Measurements from ENCODE around the gene METTL17. TPM values are rescaled to one million over a fixed set of nuclear protein-coding genes. Genes with fewer than 3 reads are reported as not detected.

METTL17 gene
- total and polyA plus RNA-seq, 2 donors (not counting 3 experiments of a cell fraction or from before 2014, with no cell fraction given): 60.6 to 90.6 TPM

DNA sequence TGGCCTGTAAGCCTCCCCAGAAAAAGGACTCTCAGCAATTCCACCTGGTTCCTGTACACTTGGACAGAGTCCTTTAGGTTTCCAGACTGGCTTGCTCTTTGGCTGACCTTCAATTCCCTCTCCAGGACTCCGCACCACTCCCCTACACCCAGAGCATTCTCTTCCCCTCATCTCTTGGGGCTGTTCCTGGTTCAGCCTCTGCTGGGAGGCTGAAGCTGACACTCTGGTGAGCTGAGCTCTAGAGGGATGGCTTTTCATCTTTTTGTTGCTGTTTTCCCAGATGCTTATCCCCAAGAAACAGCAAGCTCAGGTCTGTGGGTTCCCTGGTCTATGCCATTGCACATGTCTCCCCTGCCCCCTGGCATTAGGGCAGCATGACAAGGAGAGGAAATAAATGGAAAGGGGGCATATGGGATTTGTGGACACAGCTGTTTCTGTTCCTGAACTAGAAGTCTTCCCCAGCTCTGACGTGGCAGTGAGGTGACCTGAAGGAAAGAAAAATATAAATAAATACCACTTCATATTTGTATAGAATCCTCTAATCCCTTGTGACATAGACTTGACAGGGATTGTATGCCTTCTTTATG is 53.7 kb downstream of the METTL17 start:
- Histone ChIP-seq H3K9me3 (replicated peaks; ENCODE audit: control insufficient read depth, insufficient read depth, low read length) (no peaks in the 10 kb centered on the region), H3K9ac (replicated peaks; ENCODE audit: extremely low read depth, insufficient read depth, low read length) (no peak overlapping the region), H3K27ac (ENCODE audit: insufficient read depth, low read depth, low read length) (no peak overlapping the region), H3K79me2 (ENCODE audit: control insufficient read depth, insufficient read depth, low read length) (no peaks in the 10 kb centered on the region), H3K27me3 (ENCODE audit: control insufficient read depth in 2 of 2, insufficient read depth in 2 of 2, low read length in 2 of 2) (peaks cover 12 to 15% of the 10 kb centered on the region in 2 experiments), H3K36me3 (ENCODE audit: control insufficient read depth in 2 of 2, extremely low read depth in 1 of 2, insufficient read depth in 2 of 2, low read length in 2 of 2) (no peaks in the 10 kb centered on the region), H3K4me3 (replicated peaks in 1 of 3; ENCODE audit: insufficient read depth in 1 of 3, low read depth in 1 of 3, low read length in 3 of 3) (no peak overlapping the region), H4K20me1 (replicated peaks; ENCODE audit: control insufficient read depth, extremely low read depth, insufficient read depth, low read length) (no peaks in the 10 kb centered on the region), H3K4me1 (ENCODE audit: control insufficient read depth, extremely low read depth, insufficient read depth, low read length) (peaks cover 4% of the 10 kb centered on the region), H3K9me1 (replicated peaks; ENCODE audit: control insufficient read depth, extremely low read depth, insufficient read depth, low read length) (no peaks in the 10 kb centered on the region), H2AFZ (ENCODE audit: low read depth, low read length) (no peak overlapping the region), H3K4me2 (ENCODE audit: insufficient read depth, low read length) (no peak overlapping the region)
- ChIA-PET CTCF (interaction anchor here (0.8 to 7.0 kb wide), 6 partner anchors 10 to 207 kb away, joined by 3 to 214 read pairs (median 4); no protein-coding TSS in a partner anchor), POLR2A (no interaction called here)
- dilution Hi-C loops (cut with MboI; ENCODE audit: extremely low pct_ligation_motif_present, low sequenced_read_pairs): no loop called here
- FAIRE-seq (no peak), DNase-seq (ENCODE audit: low read depth, low spot score) (no peak)
- intact Hi-C loops (cut with micrococcal nuclease): no loop called here
- TF ChIP-seq FOS (IDR thresholded peaks at IDR 0.05; ENCODE audit: borderline replicate concordance, insufficient read depth, low read length): no peak
- no TSS peak for BruUV-seq (replicated peaks)

DNA sequence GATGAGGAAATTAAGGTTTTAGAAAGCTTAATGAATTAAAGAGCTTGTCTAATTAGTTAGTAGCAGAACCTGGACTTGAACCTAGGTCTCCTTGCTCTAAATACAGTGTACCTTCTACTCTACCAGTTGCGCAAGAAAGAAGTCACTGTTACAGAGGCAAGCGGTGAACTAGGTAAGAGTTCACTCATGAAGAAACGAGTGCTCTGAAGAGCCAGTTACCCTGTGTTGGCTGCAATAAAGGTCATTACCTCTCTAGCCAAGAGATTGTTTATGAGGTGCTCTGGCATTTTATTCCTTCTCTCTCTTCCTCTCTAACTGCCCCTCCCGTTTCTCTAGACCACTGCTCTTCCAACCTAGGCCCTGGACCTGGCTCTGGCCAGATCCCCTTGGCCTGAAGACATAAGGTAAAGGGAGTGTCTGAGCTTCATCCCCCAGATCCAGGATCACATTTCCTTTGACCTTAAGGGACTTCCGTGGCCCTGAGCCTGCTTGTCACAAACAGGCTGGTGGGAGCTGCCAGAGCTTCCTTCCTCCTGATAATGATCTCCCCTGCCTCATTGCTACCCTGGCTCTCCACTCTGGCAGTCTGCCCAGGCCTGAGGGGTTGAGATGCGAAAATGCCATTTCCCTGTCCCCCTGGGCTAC is 54.3 kb downstream of the METTL17 start:
- ChIA-PET POLR2A (no interaction called here), CTCF (interaction anchor here (0.8 to 7.0 kb wide), 5 partner anchors 11 to 207 kb away, joined by 3 to 214 read pairs (median 4); no protein-coding TSS in a partner anchor)
- Histone ChIP-seq H3K9me1 (replicated peaks; ENCODE audit: control insufficient read depth, extremely low read depth, insufficient read depth, low read length) (no peaks in the 10 kb centered on the region), H3K4me1 (ENCODE audit: control insufficient read depth, extremely low read depth, insufficient read depth, low read length) (peaks cover under 1% of the 10 kb centered on the region), H3K9me3 (replicated peaks; ENCODE audit: control insufficient read depth, insufficient read depth, low read length) (no peaks in the 10 kb centered on the region), H3K27ac (ENCODE audit: insufficient read depth, low read depth, low read length) (no peak overlapping the region), H3K27me3 (ENCODE audit: control insufficient read depth in 2 of 2, insufficient read depth in 2 of 2, low read length in 2 of 2) (peaks cover 12 to 15% of the 10 kb centered on the region in 2 experiments), H3K79me2 (ENCODE audit: control insufficient read depth, insufficient read depth, low read length) (no peaks in the 10 kb centered on the region), H3K4me2 (ENCODE audit: insufficient read depth, low read length) (no peak overlapping the region), H4K20me1 (replicated peaks; ENCODE audit: control insufficient read depth, extremely low read depth, insufficient read depth, low read length) (no peaks in the 10 kb centered on the region), H3K4me3 (replicated peaks in 1 of 3; ENCODE audit: insufficient read depth in 1 of 3, low read depth in 1 of 3, low read length in 3 of 3) (no peak overlapping the region), H3K36me3 (ENCODE audit: control insufficient read depth in 2 of 2, extremely low read depth in 1 of 2, insufficient read depth in 2 of 2, low read length in 2 of 2) (no peaks in the 10 kb centered on the region), H3K9ac (replicated peaks; ENCODE audit: extremely low read depth, insufficient read depth, low read length) (no peak overlapping the region), H2AFZ (ENCODE audit: low read depth, low read length) (no peak overlapping the region)
- TF ChIP-seq, protein P1, sequence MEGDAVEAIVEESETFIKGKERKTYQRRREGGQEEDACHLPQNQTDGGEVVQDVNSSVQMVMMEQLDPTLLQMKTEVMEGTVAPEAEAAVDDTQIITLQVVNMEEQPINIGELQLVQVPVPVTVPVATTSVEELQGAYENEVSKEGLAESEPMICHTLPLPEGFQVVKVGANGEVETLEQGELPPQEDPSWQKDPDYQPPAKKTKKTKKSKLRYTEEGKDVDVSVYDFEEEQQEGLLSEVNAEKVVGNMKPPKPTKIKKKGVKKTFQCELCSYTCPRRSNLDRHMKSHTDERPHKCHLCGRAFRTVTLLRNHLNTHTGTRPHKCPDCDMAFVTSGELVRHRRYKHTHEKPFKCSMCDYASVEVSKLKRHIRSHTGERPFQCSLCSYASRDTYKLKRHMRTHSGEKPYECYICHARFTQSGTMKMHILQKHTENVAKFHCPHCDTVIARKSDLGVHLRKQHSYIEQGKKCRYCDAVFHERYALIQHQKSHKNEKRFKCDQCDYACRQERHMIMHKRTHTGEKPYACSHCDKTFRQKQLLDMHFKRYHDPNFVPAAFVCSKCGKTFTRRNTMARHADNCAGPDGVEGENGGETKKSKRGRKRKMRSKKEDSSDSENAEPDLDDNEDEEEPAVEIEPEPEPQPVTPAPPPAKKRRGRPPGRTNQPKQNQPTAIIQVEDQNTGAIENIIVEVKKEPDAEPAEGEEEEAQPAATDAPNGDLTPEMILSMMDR (IDR thresholded peaks at IDR 0.05; ENCODE audit: extremely low read depth in 1 of 2, insufficient read depth in 1 of 2, low read depth in 1 of 2, low read length in 2 of 2): no peak
- peak; percentile 53 for TF ChIP-seq GATA2 (IDR thresholded peaks at IDR 0.05; ENCODE audit: insufficient read depth, insufficient read length, low read depth, low read length)
- no TSS peak for BruUV-seq (replicated peaks)
- DNase-seq (ENCODE audit: low read depth, low spot score): peak; percentile 9
- intact Hi-C loops (cut with micrococcal nuclease) (no loop called here), dilution Hi-C loops (cut with MboI; ENCODE audit: extremely low pct_ligation_motif_present, low sequenced_read_pairs) (no loop called here)
- FAIRE-seq: no peak

Small RNA genes lying within 50 kb of the gene (microRNA-seq; reads per million reads assigned to microRNA genes)
- gene MIR6717 (ENCODE audit: borderline number of aligned reads, borderline replicate concordance): not detected

Small RNA genes lying within 50 kb of the gene (small RNA-seq; reads per million reads assigned to genes)
- not detected for gene RN7SL189P (ENCODE audit: insufficient read depth, insufficient read length, low read depth, low replicate concordance)

Other genes starting within 250 kb of the METTL17 start
- gene EDDM3A, start 244.1 kb upstream of the METTL17 start, total RNA-seq: not detected in 2 replicates
- not detected in 2 replicates for gene EDDM3A, start 244.1 kb upstream of the METTL17 start, polyA plus RNA-seq
- gene EDDM3B, start 221.6 kb upstream of the METTL17 start, total RNA-seq: not detected in 2 replicates
- gene EDDM3B, start 221.6 kb upstream of the METTL17 start, polyA plus RNA-seq: not detected in 2 replicates
- gene RNASE6, start 208.7 kb upstream of the METTL17 start, total RNA-seq: 0.33 TPM in 1 of 2 replicates, not detected in the other
- 0.70 and 0.79 TPM in 2 replicates for gene RNASE6, start 208.7 kb upstream of the METTL17 start, polyA plus RNA-seq
- 182 and 216 TPM in 2 replicates for gene RNASE1, start 187.1 kb upstream of the METTL17 start, total RNA-seq
- 909 and 1,090 TPM in 2 replicates for gene RNASE1, start 187.1 kb upstream of the METTL17 start, polyA plus RNA-seq
- not detected in 2 replicates for gene RNASE3, start 98.6 kb upstream of the METTL17 start, total RNA-seq
- not detected in 2 replicates for gene RNASE3, start 98.6 kb upstream of the METTL17 start, polyA plus RNA-seq
- not detected in 2 replicates for gene RNASE2, start 34.5 kb upstream of the METTL17 start, total RNA-seq
- not detected in 2 replicates for gene RNASE2, start 34.5 kb upstream of the METTL17 start, polyA plus RNA-seq
- gene SLC39A2, start 9.3 kb downstream of the METTL17 start, total RNA-seq: not detected in 2 replicates
- gene SLC39A2, start 9.3 kb downstream of the METTL17 start, polyA plus RNA-seq: 0.06 TPM in 1 of 2 replicates, not detected in the other
- not detected in 2 replicates for gene NDRG2, start 35.1 kb downstream of the METTL17 start, total RNA-seq
- 0.37 and 0.54 TPM in 2 replicates for gene NDRG2, start 35.1 kb downstream of the METTL17 start, polyA plus RNA-seq
- not detected in 2 replicates for gene TPPP2, start 40.2 kb downstream of the METTL17 start, total RNA-seq
- not detected in 2 replicates for gene TPPP2, start 40.2 kb downstream of the METTL17 start, polyA plus RNA-seq
- gene RNASE13, start 44.8 kb downstream of the METTL17 start, total RNA-seq: not detected in 2 replicates
- gene RNASE13, start 44.8 kb downstream of the METTL17 start, polyA plus RNA-seq: not detected in 2 replicates
- not detected in 2 replicates for gene RNASE7, start 52.4 kb downstream of the METTL17 start, total RNA-seq
- gene RNASE7, start 52.4 kb downstream of the METTL17 start, polyA plus RNA-seq: not detected in 2 replicates
- gene RNASE8, start 67.8 kb downstream of the METTL17 start, total RNA-seq: not detected in 2 replicates
- not detected in 2 replicates for gene RNASE8, start 67.8 kb downstream of the METTL17 start, polyA plus RNA-seq
- 1.9 and 2.6 TPM in 2 replicates for gene ARHGEF40, start 80.3 kb downstream of the METTL17 start, total RNA-seq
- 19.9 and 30.4 TPM in 2 replicates for gene ARHGEF40, start 80.3 kb downstream of the METTL17 start, polyA plus RNA-seq
- gene ZNF219, start 108.7 kb downstream of the METTL17 start, total RNA-seq: 12.8 and 15.2 TPM in 2 replicates
- gene ZNF219, start 108.7 kb downstream of the METTL17 start, polyA plus RNA-seq: 13.2 and 21.2 TPM in 2 replicates
- not detected in 2 replicates for gene TMEM253, start 111.1 kb downstream of the METTL17 start, total RNA-seq
- 0.14 and 0.25 TPM in 2 replicates for gene TMEM253, start 111.1 kb downstream of the METTL17 start, polyA plus RNA-seq
- gene OR5AU1, start 166.1 kb downstream of the METTL17 start, total RNA-seq: not detected in 2 replicates
- not detected in 2 replicates for gene OR5AU1, start 166.1 kb downstream of the METTL17 start, polyA plus RNA-seq

Data from endothelial cell of umbilical vein (primary cell).